GM13976 (cell line): ENCODE measurements around the gene NGEF.

Experiments
- DNase-seq: peaks from one replicate; pipeline ENCODE4 v3.0.0; 2012; ENCODE audit warnings: low spot score
- in situ Hi-C: fragments of 300-500 bp; cut with MboI; formaldehyde crosslinking; loops from one replicate; pipeline ENCODE4 v1.12.0; 2022; ENCODE audit warnings: low sequenced_read_pairs, mixed read lengths, inconsistent platforms; ENCODE audit not compliant: unreplicated experiment
- TF ChIP-seq, protein P1 (sequence below): IDR thresholded peaks from 2 replicates; pipeline ENCODE4 v1.5.1; 2012; ENCODE audit warnings: borderline replicate concordance, mild to moderate bottlenecking; ENCODE audit not compliant: insufficient read depth; ENCODE audit errors: extremely low read depth, missing control alignments, control extremely low read depth

The NGEF gene

GRCh38 chr2:232885264-232885961 is 127.6 kb downstream of the NGEF start:
- in situ Hi-C loops = no loop called here
- TF ChIP-seq, protein P1, sequence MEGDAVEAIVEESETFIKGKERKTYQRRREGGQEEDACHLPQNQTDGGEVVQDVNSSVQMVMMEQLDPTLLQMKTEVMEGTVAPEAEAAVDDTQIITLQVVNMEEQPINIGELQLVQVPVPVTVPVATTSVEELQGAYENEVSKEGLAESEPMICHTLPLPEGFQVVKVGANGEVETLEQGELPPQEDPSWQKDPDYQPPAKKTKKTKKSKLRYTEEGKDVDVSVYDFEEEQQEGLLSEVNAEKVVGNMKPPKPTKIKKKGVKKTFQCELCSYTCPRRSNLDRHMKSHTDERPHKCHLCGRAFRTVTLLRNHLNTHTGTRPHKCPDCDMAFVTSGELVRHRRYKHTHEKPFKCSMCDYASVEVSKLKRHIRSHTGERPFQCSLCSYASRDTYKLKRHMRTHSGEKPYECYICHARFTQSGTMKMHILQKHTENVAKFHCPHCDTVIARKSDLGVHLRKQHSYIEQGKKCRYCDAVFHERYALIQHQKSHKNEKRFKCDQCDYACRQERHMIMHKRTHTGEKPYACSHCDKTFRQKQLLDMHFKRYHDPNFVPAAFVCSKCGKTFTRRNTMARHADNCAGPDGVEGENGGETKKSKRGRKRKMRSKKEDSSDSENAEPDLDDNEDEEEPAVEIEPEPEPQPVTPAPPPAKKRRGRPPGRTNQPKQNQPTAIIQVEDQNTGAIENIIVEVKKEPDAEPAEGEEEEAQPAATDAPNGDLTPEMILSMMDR = no peak

GRCh38 chr2:232884549-232885263 is 128.3 kb downstream of the NGEF start:
- TF ChIP-seq, protein P1 = no peak
- in situ Hi-C loops = no loop called here
- no peak for DNase-seq

More at GRCh38 chr2:232885264-232885961, 127.6 kb downstream of the NGEF start:
- DNase-seq = no peak

GRCh38 chr2:232884001-232884421 is 129.0 kb downstream of the NGEF start:
- TF ChIP-seq, protein P1 = no peak
- in situ Hi-C loops = no loop called here
- DNase-seq = no peak

DNA sequence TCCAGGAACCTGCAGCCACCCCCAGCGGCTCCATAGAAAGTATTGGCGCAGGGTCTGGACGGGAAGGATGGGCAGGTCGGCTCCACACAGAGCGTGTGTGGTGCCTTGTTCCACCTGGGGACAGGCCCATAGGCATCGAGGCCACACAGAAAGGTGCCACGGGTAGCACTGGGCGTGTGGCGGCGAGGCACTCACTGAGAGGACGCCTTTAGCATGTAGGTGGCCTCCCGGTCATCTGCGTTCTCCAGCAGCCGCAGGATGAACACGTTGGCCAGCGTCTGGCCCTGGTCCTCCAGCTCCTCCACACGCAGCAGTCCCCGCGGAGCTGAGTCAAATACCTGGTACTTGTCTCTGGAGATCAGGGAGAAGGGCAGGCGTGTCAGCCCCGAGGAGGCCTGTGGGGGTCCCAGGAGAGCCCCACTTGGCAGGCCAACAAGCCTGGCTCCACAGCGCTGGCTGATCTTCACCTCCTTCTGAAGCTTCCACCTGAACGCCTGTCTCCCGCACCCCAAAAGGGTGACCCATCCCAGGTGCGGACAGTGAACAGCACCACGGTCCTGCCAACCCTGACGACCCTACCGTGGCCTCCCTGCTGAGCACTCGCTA is 129.8 kb downstream of the NGEF start:
- in situ Hi-C loops = no loop called here
- no peak for DNase-seq
- TF ChIP-seq, protein P1 = no peak

DNA sequence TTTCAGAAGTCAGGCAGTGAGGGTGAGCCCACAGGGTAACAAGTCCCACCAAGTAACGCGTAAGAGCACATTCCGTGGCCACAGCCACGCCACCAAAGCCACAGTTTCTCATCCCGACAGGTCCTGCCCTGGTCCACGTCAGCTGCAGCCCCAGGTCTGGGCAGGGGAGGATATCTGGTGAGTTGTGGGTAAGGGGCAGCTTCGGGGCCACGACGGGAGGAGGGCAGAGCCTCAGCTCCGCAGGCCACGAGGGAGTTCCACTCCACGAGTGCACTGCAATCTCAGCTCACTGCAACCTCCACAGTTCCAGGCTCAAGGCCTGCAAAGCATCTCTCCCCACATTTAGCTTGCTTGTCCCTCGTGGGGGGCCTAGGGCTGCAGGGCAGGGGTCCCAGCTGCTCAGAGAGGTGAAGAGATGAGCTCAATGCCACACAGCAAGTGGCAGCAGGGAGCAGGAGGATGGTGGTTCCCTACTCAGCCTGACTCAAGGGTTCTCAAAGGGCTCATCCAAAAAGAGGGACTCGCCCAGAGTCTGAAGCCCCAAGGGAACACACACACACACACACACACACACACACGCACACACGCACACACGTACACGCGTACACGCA is 130.4 kb downstream of the NGEF start:
- TF ChIP-seq, protein P1 = no peak
- in situ Hi-C loops = no loop called here
- DNase-seq = no peak

GRCh38 chr2:232882085-232882484 is 131.0 kb downstream of the NGEF start:
- in situ Hi-C loops = no loop called here
- TF ChIP-seq, protein P1 = no peak
- no peak for DNase-seq
